ENCODE results near the gene TFEB. TPM values are rescaled to one million over a fixed set of nuclear protein-coding genes. Genes with fewer than 3 reads are reported as not detected.

TFEB gene
- total and polyA plus RNA-seq, 2 donors from 2014 or later, result 50.7 to 51.0 TPM

DNA sequence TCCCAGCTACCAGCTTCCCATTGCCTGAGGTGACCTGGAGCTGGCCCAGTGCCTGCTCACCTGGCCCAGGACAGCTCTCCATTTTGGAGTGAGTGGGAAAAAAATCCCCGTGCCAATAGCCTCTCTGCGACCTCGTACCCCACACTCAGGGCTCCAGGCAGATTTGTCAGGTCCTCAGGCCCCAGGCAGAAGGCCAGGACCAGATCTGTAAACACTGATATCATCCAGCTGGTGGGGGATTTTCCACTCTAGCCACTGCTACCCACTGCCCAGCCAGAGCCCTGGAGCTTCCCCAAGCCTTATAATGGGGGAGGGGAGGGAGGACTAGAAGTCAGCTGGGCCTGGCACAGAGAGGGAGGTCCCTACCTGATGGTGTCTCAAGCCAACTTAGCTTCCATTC lies 13.1 kb upstream of the TFEB start:
- intact Hi-C loops (cut with DNase I), result no loop called here
- H3K9me3 ChIP-seq (ENCODE audit: control insufficient read depth in 2 of 3, insufficient read depth in 1 of 3, low read length in 3 of 3), result no peaks in the 10 kb centered on the region
- H3K4me3 ChIP-seq (ENCODE audit: low read length in 3 of 3), result no peak overlapping the region
- H3K9ac ChIP-seq (ENCODE audit: low read length in 3 of 3), result no peak overlapping the region
- no peak overlapping the region for H3K27ac ChIP-seq (ENCODE audit: low read depth in 2 of 2, low read length in 2 of 2)
- no peaks in the 10 kb centered on the region for H3K4me1 ChIP-seq (ENCODE audit: control insufficient read depth in 2 of 3, insufficient read depth in 2 of 3, low read depth in 1 of 3, low read length in 3 of 3)
- no peaks in the 10 kb centered on the region for H3K36me3 ChIP-seq (ENCODE audit: control insufficient read depth in 2 of 3, insufficient read depth in 3 of 3, low read length in 3 of 3)
- FAIRE-seq, result no peak
- no peaks in the 10 kb centered on the region for H3K27me3 ChIP-seq (ENCODE audit: control insufficient read depth, insufficient read depth, low read length)
- peak in 1 of 5 donors; percentile 37 for DNase-seq
- no peak for TF ChIP-seq CTCF (IDR thresholded peaks at IDR 0.05; ENCODE audit: borderline replicate concordance, extremely low read depth, insufficient read depth)

DNA sequence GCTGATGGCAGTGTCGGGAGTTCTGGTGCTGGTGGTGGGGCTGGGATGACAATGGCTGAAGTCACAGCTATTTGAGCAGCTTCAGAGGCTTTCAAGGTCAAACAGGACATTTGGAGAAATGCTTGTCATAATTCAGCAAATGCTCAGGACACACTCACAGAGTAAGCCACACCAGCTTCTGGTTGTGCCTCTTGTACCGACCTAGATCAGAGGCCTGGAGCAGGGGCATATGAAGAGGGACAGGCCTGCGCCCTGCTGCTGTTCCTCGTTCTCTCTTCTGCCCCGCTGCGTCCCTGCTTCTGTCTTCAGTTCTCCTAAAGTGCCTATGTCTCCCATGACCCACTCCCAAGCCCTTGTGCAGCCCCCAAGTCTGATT lies 12.7 kb upstream of the TFEB start:
- no peak for FAIRE-seq
- Histone ChIP-seq H3K9me3 (ENCODE audit: control insufficient read depth in 2 of 3, insufficient read depth in 1 of 3, low read length in 3 of 3) (no peaks in the 10 kb centered on the region), H3K27ac (ENCODE audit: low read depth in 2 of 2, low read length in 2 of 2) (no peak overlapping the region), H3K9ac (ENCODE audit: low read length in 3 of 3) (no peak overlapping the region), H3K4me3 (ENCODE audit: low read length in 3 of 3) (no peak overlapping the region), H3K27me3 (ENCODE audit: control insufficient read depth, insufficient read depth, low read length) (no peaks in the 10 kb centered on the region), H3K4me1 (ENCODE audit: control insufficient read depth in 2 of 3, insufficient read depth in 2 of 3, low read depth in 1 of 3, low read length in 3 of 3) (no peaks in the 10 kb centered on the region), H3K36me3 (ENCODE audit: control insufficient read depth in 2 of 3, insufficient read depth in 3 of 3, low read length in 3 of 3) (no peaks in the 10 kb centered on the region)
- no peak for DNase-seq
- intact Hi-C loops (cut with DNase I), result no loop called here
- no peak for TF ChIP-seq CTCF (IDR thresholded peaks at IDR 0.05; ENCODE audit: borderline replicate concordance, extremely low read depth, insufficient read depth)

DNA sequence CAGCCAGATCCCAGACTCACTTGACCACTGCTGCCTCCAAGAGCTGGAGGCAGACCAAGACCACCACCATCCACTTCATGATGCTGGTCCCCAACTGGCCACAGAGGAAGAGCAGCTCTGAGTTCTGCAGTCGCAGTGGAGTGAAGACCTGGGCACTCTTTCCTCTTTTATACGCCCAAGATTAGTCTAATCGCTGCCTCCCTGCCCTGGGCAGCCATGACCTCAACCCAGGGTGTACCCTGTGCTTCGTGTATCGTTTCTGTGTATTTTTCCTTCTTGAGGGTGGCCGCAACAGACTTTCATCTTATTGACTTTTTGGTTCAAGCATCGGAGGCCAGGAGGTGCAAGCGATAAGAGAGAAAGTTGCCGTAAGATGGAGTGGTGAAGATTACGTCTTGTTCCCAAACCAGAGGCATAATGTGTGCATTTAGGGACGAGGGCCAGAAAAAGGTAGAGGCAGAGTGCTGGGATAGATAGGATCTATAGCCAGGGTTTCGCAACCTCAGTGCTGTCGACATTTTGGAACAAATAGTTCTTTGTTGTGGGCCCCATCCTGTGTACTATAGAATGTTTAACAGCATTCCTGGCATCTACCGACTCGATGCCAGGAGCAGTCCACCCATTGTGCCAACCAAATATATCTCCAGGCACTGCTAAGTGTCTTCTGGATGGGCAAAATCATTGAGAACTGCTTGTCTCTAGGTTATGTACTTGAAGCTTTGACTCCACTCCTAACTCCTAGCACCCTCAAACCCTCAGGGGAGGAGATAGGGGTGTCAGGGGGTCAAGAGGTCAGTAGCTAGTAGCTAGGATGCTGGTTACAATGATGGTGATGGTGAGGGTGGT lies 12.1 kb upstream of the TFEB start, which contains the start of gene PGC:
Gene PGC (minus strand): TSS at position 142 of the 846 bp plus-strand sequence. CDS start 63 bp downstream, at position 79.
- H3K27ac ChIP-seq (ENCODE audit: low read depth in 2 of 2, low read length in 2 of 2), result no peak within 1 kb of the TSS
- H3K9me3 ChIP-seq (ENCODE audit: control insufficient read depth in 2 of 3, insufficient read depth in 1 of 3, low read length in 3 of 3), result no peaks in the 10 kb centered on the region
- H3K9ac ChIP-seq (ENCODE audit: low read length in 3 of 3), result no peak within 1 kb of the TSS
- no peaks in the 10 kb centered on the region for H3K4me1 ChIP-seq (ENCODE audit: control insufficient read depth in 2 of 3, insufficient read depth in 2 of 3, low read depth in 1 of 3, low read length in 3 of 3)
- peak in 1 of 5 donors; percentile 16 for DNase-seq
- FAIRE-seq, result no peak
- H3K4me3 ChIP-seq (ENCODE audit: low read length in 3 of 3), result no peak within 1 kb of the TSS
- no peaks in the 10 kb centered on the region for H3K27me3 ChIP-seq (ENCODE audit: control insufficient read depth, insufficient read depth, low read length)
- intact Hi-C loops (cut with DNase I), result no loop called here
- no peak for TF ChIP-seq CTCF (IDR thresholded peaks at IDR 0.05; ENCODE audit: borderline replicate concordance, extremely low read depth, insufficient read depth)
- no peaks in the 10 kb centered on the region for H3K36me3 ChIP-seq (ENCODE audit: control insufficient read depth in 2 of 3, insufficient read depth in 3 of 3, low read length in 3 of 3)
